ENCODE measurements around the gene GPX8.

GRCh38 chr5:55177078-55177477 is 17.1 kb downstream of the GPX8 start:
- TF ChIP-seq CTCF (conservative IDR thresholded peaks at IDR 0.05 in 1 of 2, IDR thresholded peaks at IDR 0.05 in 1 of 2; ENCODE audit: extremely low read depth in 1 of 2, insufficient read depth in 1 of 2, low read depth in 1 of 2, low read length in 2 of 2) (no peak), EZH2 (IDR thresholded peaks at IDR 0.05; ENCODE audit: borderline replicate concordance, low read length) (no peak)
